Adrenal gland (tissue), 5 donors: ENCODE results near the gene SLIT3.

Source experiments
- CTCF ChIP-seq, 6 experiments: fragments of 450-650 bp in 4 of 6; fragments of 200-600 bp in 2 of 6; sonication (generic) in 1 of 6; IDR thresholded peaks; 1 replicate in 5 of 6; 2 replicates in 1 of 6; pipeline versions ENCODE4 v1.5.1 to v1.8.0; 2016 to 2021; ENCODE audit warnings: antibody characterized with exemption in 6 of 6, mild to moderate bottlenecking in 2 of 6, moderate library complexity in 1 of 6
- POLR2A ChIP-seq, 2 donors: fragments of 450-650 bp; IDR thresholded peaks; one replicate each; pipeline ENCODE4 v1.6.1; 2017; ENCODE audit warnings: antibody characterized with exemption in 2 of 2, mild to moderate bottlenecking in 2 of 2, moderate library complexity in 1 of 2
- donor health status: DM: no; HTN: no; CAD: no.

- no peak for TF ChIP-seq POLR2A (IDR thresholded peaks at IDR 0.05)
- no peak for TF ChIP-seq CTCF (IDR thresholded peaks at IDR 0.05)
Observed at GRCh38 chr5:169148138-169148740, 152.7 kb downstream of the SLIT3 start.
